Adipose tissue (tissue), 3 donors: ENCODE measurements around the gene BORCS8. TPM values are rescaled to one million over a fixed set of nuclear protein-coding genes. Genes with fewer than 3 reads are reported as not detected.
"Not testable (repeated sequence)": the region's sequence is repeated elsewhere in the genome, so short reads cannot be mapped to it uniquely, and the experiment has no call there.

ENCODE experiments used
- H3K27ac ChIP-seq: one replicate; pipeline ENCODE4 v1.5.1; 2013; ENCODE audit warnings: low read depth, low read length
- WGBS, 3 donors: extraction: QIAGEN DNeasy Blood & Tissue Kit; methylation state at CpG; one replicate each; pipeline ENCODE4 v1.1.7; 2013; 5-methylcytosine and 5-hydroxymethylcytosine counted together
- polyA plus RNA-seq, 3 donors: library from polyadenylated mRNA; stranded (reverse); fragments of 200-250 nt; gene quantifications; one replicate each; pipeline ENCODE4 v1.2.3, GENCODE V29; 2013
- donor health status: healthy with polysubstance abuse.
- donor health status: Bipolar disorder and iron deficiency.
- donor health status: healthy.

Gene BORCS8
- polyA plus RNA-seq, 3 donors, result 12.4 to 37.7 (median 35.4) TPM

- not testable (repeated sequence) for H3K27ac ChIP-seq
- WGBS, 3 donors, result 77 to 91% (median 84%) methylated on average over 6 of the region's 6 CpGs
Observed at GRCh38 chr19:19135713-19136112, 56.2 kb downstream of the BORCS8 start.

DNA sequence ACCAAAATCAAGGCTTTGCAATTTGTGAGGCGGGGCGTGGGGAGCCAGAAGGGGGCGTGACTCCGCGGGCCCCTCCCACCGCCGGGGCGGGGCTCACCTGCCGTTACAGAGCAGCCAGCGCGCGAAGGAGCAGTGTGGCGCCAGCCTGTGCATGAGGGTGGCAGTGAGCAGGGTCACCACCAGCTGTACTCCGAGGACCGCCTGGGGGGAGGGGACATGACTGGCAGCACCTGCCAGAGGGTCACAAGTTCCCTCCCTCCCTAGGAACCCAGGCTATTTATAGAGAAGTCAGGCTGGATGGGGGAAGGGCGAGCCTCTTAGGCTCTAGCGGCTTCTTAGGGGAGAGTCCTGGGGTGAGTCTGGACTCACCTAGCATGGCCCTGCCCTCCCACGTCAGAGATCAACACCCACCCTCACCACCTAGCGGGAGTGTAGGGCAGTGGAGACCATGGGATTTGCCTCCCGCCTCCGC lies 57.2 kb downstream of the BORCS8 start:
- no peak overlapping the region for H3K27ac ChIP-seq
- 16 to 35% (median 31%) methylated on average over 18 to 21 of the region's 21 CpGs for WGBS, 3 donors

DNA sequence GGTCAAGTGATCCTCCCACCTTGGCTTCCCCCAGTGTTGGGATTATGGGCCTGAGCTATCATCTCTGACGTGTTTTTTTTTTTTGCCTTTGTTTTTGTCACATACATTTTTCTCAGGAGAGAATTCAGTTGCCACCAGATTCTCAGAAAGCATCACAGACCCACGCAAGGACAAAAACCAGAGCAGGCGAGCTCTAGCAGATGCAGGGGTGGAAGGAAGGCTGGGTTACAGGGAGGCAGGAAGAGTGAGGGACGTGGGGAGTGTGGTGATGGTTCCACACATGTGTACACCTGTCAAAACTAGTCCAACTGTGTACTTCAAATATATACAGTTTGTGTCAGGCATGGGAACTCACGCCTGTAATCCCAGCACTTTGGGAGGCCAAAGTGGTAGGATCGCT lies 58.0 kb downstream of the BORCS8 start:
- WGBS, 3 donors, result 88 to 90% (median 89%) methylated on average over 6 of the region's 6 CpGs
- no peak overlapping the region for H3K27ac ChIP-seq

DNA sequence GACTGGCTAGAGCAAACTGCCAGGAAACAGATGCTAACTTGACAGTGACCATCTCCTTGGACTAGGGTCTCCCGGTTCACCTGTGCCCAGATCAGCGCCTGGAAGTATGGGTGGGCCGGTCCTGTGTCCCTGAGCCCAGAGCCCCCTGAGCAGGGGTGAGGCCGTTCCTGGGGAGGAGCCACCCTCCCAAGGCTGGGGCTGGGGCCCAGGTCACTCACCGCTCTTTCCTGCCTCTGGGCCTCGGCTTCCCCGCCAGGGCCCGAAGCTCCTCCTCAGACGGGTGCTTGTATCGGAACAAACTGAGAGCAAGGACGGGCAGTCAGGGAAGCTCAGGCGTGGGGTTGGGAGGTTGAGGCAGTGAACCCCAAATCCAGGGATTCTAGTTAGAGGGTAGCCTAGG lies 59.0 kb downstream of the BORCS8 start:
- 95 to 97% (median 96%) methylated on average over 12 of the region's 12 CpGs for WGBS, 3 donors
- no peak overlapping the region for H3K27ac ChIP-seq

- no peak overlapping the region for H3K27ac ChIP-seq
- WGBS, 3 donors, result 86 to 100% (median 93%) methylated on average over 3 of the region's 3 CpGs
Observed at GRCh38 chr19:19131989-19132388, 60.0 kb downstream of the BORCS8 start.

Other genes with a start within 250 kb of the BORCS8 start
- gene SUGP2, start 158.6 kb downstream of the BORCS8 start, polyA plus RNA-seq, result 10 to 100 TPM; 14.3 to 35.2 (median 31.7) TPM
- gene ARMC6, start 158.5 kb downstream of the BORCS8 start, polyA plus RNA-seq, result 10 to 100 TPM in 2 of 3 donors, 1 to 10 TPM in 1; 8.7 to 19.9 (median 15.6) TPM
- gene SLC25A42, start 128.2 kb downstream of the BORCS8 start, polyA plus RNA-seq, result 10 to 100 TPM; 10.8 to 11.4 (median 11.0) TPM
- gene TMEM161A, start 53.7 kb downstream of the BORCS8 start, polyA plus RNA-seq, result 10 to 100 TPM in 2 of 3 donors, 1 to 10 TPM in 1; 8.7 to 21.8 (median 19.0) TPM
- under 1 TPM; 0.22 to 1.00 (median 0.23) TPM for gene MEF2B, start 21.9 kb downstream of the BORCS8 start, polyA plus RNA-seq
- gene RFXANK, start 106 bp upstream of the BORCS8 start, polyA plus RNA-seq, result 10 to 100 TPM; 41.8 to 93.6 (median 70.7) TPM
- 10 to 100 TPM in 2 of 3 donors, 1 to 10 TPM in 1; 9.3 to 16.0 (median 15.5) TPM for gene NR2C2AP, start 11.3 kb upstream of the BORCS8 start, polyA plus RNA-seq
- under 1 TPM in 2 of 3 donors, not detected in 1; 0.01 to 0.06 TPM for gene NCAN, start 19.8 kb upstream of the BORCS8 start, polyA plus RNA-seq
- gene TM6SF2, start 81.1 kb upstream of the BORCS8 start, polyA plus RNA-seq, result under 1 TPM in 2 of 3 donors, not detected in 1; 0.14 to 0.46 TPM
- gene SUGP1, start 128.4 kb upstream of the BORCS8 start, polyA plus RNA-seq, result 10 to 100 TPM; 19.8 to 23.2 (median 22.2) TPM
- gene MAU2, start 128.7 kb upstream of the BORCS8 start, polyA plus RNA-seq, result 10 to 100 TPM; 15.2 to 19.5 (median 16.1) TPM
- 10 to 100 TPM; 12.6 to 33.8 (median 24.9) TPM for gene GATAD2A, start 213.5 kb upstream of the BORCS8 start, polyA plus RNA-seq